Activated CD4-positive, alpha-beta memory T cell treated with anti-CD3 and anti-CD28 coated beads, Interleukin-2, amount 10 ng/mL, durations not matched to agents 7 days and 5 days (primary cell): ENCODE measurements around the gene PLA2G4B. TPM values are rescaled to one million over a fixed set of nuclear protein-coding genes. Genes with fewer than 3 reads are reported as not detected.
A peak's percentile ranks its signal among the peaks of the same experiment; 100 is the strongest.

Source experiments
- CTCF ChIA-PET: fragments of 350-600 bp; sonication (Branson Sonifier 250); formaldehyde crosslinking; loops from one replicate; lab custom pipeline; 2021; ENCODE audit warnings: antibody characterized with exemption, inconsistent platforms; lab: Charles Lee
- POLR2A ChIA-PET: fragments of 350-600 bp; sonication (Branson Sonifier 250); formaldehyde crosslinking; loops from one replicate; lab custom pipeline; 2021; ENCODE audit warnings: antibody characterized with exemption; lab: Charles Lee
- DNase-seq: peaks from one replicate; pipeline ENCODE4 v3.0.0-alpha.2; 2020
- H3K27ac Mint-ChIP-seq: one replicate; pipeline ENCODE4 v1.8.0; 2021; ENCODE audit warnings: mild to moderate bottlenecking, mixed read lengths
- H3K27me3 Mint-ChIP-seq: one replicate; pipeline ENCODE4 v1.8.0; 2021; ENCODE audit warnings: mixed read lengths
- H3K36me3 Mint-ChIP-seq: one replicate; pipeline ENCODE4 v1.8.0; 2021; ENCODE audit warnings: low read depth, mixed read lengths
- H3K4me1 Mint-ChIP-seq: one replicate; pipeline ENCODE4 v1.8.0; 2021; ENCODE audit warnings: mixed read lengths
- H3K4me3 Mint-ChIP-seq: one replicate; pipeline ENCODE4 v1.8.0; 2021; ENCODE audit warnings: mild to moderate bottlenecking, mixed read lengths
- H3K9me3 Mint-ChIP-seq: one replicate; pipeline ENCODE4 v1.8.0; 2021; ENCODE audit warnings: mixed read lengths
- total RNA-seq, 2 experiments: library from RNA; stranded (reverse); gene quantifications; one replicate each; pipeline ENCODE4 v1.2.3, GENCODE V29; 2021

PLA2G4B gene
- total RNA-seq, 2 experiments from 2014 or later: 6.0 to 6.8 TPM

DNA sequence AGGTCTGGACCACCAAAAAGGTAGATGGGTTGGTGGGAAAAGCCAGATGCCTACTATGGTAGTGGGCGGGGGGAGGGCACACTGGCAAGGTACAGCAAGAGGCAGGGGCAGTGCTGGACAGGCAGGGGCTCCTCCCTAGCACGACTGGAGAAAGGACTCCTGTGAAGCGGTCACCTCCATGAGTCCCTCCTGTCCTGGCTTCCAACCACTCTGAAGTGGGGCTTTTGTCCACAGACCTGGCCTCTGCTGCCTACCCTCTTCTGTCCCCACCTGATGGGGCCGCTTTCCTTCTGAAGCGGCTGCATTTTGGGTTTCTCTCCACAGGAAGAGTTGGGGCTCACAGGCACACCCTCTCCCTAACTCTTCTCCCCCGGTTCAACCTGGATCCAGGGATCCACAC, 57.9 kb downstream of the PLA2G4B start:
- H3K27ac Mint-ChIP-seq: peak overlapping the region; percentile 75
- DNase-seq: no peak
- no peaks in the 10 kb centered on the region for H3K9me3 Mint-ChIP-seq
- H3K4me1 Mint-ChIP-seq: peaks cover 50% of the 10 kb centered on the region
- no peaks in the 10 kb centered on the region for H3K27me3 Mint-ChIP-seq
- ChIA-PET POLR2A (interaction anchor here (2.5 kb wide), 1 partner anchor 122 kb away, joined by 11 read pairs; the partner anchor contains the start of gene MAPKBP1), CTCF (interaction anchor here (2.1 kb wide), 1 partner anchor 8 kb away, joined by 22 read pairs; no protein-coding TSS in a partner anchor)
- H3K36me3 Mint-ChIP-seq: peaks cover 25% of the 10 kb centered on the region
- H3K4me3 Mint-ChIP-seq: no peak overlapping the region

DNA sequence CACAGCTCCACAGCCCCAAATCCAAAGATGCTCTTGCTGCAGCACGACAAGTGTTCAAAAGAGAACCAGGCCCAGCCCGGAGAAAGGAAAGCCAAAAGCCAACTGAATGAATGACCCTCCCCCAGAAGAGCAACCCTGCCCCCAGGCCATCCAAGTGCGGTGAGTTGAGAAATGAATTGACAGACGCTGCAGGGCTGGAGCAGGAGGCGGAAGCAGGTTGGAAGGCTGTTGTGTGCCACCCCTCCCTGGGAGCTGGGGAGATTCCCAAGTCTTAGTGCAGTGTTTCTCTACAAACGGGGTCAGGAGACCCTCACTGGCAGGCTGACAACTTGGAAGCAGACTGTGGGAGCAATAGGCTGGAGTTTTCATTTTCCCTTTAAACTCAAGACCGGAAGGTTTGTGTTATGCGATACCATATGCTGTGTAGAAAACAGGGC, 58.7 kb downstream of the PLA2G4B start:
- peak overlapping the region; percentile 75 for H3K27ac Mint-ChIP-seq
- ChIA-PET CTCF (interaction anchor here (1.5 kb wide), 1 partner anchor 122 kb away, joined by 3 read pairs; no protein-coding TSS in a partner anchor), POLR2A (no interaction called here)
- peaks cover 30% of the 10 kb centered on the region for H3K36me3 Mint-ChIP-seq
- no peak overlapping the region for H3K4me3 Mint-ChIP-seq
- no peaks in the 10 kb centered on the region for H3K27me3 Mint-ChIP-seq
- no peak for DNase-seq
- H3K4me1 Mint-ChIP-seq: peaks cover 47% of the 10 kb centered on the region
- no peaks in the 10 kb centered on the region for H3K9me3 Mint-ChIP-seq

Other genes starting within 250 kb of the PLA2G4B start
- gene MGA, start 178.4 kb upstream of the PLA2G4B start, total RNA-seq: 10 to 100 TPM; 28.2 to 30.3 TPM
- 10 to 100 TPM; 28.9 to 31.6 TPM for gene MAPKBP1, start 64.4 kb upstream of the PLA2G4B start, total RNA-seq
- gene JMJD7, start 10.8 kb upstream of the PLA2G4B start, total RNA-seq: 10 to 100 TPM; 18.2 to 22.4 TPM
- 1 to 10 TPM; 1.5 to 1.6 TPM for gene SPTBN5, start 55.2 kb downstream of the PLA2G4B start, total RNA-seq
- gene EHD4, start 133.7 kb downstream of the PLA2G4B start, total RNA-seq: 10 to 100 TPM; 25.0 to 25.3 TPM
- not detected for gene PLA2G4E, start 182.2 kb downstream of the PLA2G4B start, total RNA-seq